K562 (cell line): ENCODE measurements around the gene ENHO. TPM values are rescaled to one million over a fixed set of nuclear protein-coding genes. Genes with fewer than 3 reads are reported as not detected.

Experiments used
- BRD9 ChIP-seq: fragments of 450-650 bp; IDR thresholded peaks from 2 replicates; pipeline ENCODE4 v1.6.1; 2018; ENCODE audit warnings: low read depth; ENCODE audit not compliant: partially characterized antibody
- FIP1L1 ChIP-seq: fragments of 200-400 bp; formaldehyde crosslinking; IDR thresholded peaks from 2 replicates; pipeline ENCODE4 v1.6.1; 2018; ENCODE audit warnings: mild to moderate bottlenecking, low read depth, low read length; ENCODE audit not compliant: poor library complexity, severe bottlenecking
- PHF8 ChIP-seq: fragments of 200-600 bp; sonication (generic); IDR thresholded peaks from 2 replicates; pipeline ENCODE4 v1.6.1; 2012; ENCODE audit warnings: mixed run types, mild to moderate bottlenecking, inconsistent platforms, low read length, moderate library complexity, borderline replicate concordance
- TEAD2 ChIP-seq: fragments of 450-650 bp; IDR thresholded peaks from 2 replicates; pipeline ENCODE4 v1.6.1; 2016; ENCODE audit warnings: missing genetic modification characterization, control low read depth, missing compliant biosample characterization
- ZFX ChIP-seq: sonication (generic); formaldehyde crosslinking; IDR thresholded peaks from 2 replicates; pipeline ENCODE4 v1.8.0; 2022; ENCODE audit warnings: mild to moderate bottlenecking, missing genetic modification reagents, moderate library complexity
- ZNF146 ChIP-seq: IDR thresholded peaks from one replicate; pipeline ENCODE4 v1.6.1; 2018; ENCODE audit warnings: missing compliant biosample characterization; ENCODE audit not compliant: unreplicated experiment
- ZNF830 ChIP-seq: fragments of 250-450 bp; sonication (Bioruptor Pico); IDR thresholded peaks from 2 replicates; pipeline ENCODE4 v1.5.0; 2021; ENCODE audit warnings: mild to moderate bottlenecking
- polyA plus RNA-seq, 8 experiments: library from polyadenylated mRNA; depleted of rRNA in 4 of 8; stranded (reverse) in 5 of 8; unstranded in 3 of 8; fragments of >200 nt; fragmentation: Nextera tagmentation in 2 of 8; fragmentation: Illumina TruSeq in 1 of 8; extraction: Ambion mirVana in 2 of 8; extraction: Trizol in 1 of 8; gene quantifications; 2 replicates each; pipeline versions ENCODE4 v1.2.1 to v1.2.3, GENCODE V29; 2011 to 2014; ENCODE audit warnings: inconsistent platforms in 1 of 8, missing spikeins in 1 of 8
- total RNA-seq, 7 experiments: library from RNA; depleted of rRNA in 6 of 7; stranded (reverse); fragments of >200 nt in 6 of 7; fragmentation: Illumina TruSeq in 2 of 7; extraction: Trizol in 2 of 7; gene quantifications; 2 replicates each; pipeline versions ENCODE4 v1.2.1 to v1.2.3, GENCODE V29; 2011 to 2021; ENCODE audit warnings: low replicate concordance in 1 of 7
- TF ChIP-seq, protein P1 (sequence below), 2 experiments: IDR thresholded peaks in 1 of 2; conservative IDR thresholded peaks in 1 of 2; 2 replicates each; pipeline ENCODE4 v1.6.1; 2016; ENCODE audit warnings: low read depth in 2 of 2, mild to moderate bottlenecking in 1 of 2, missing compliant biosample characterization in 1 of 2, missing genetic modification characterization in 1 of 2, moderate library complexity in 1 of 2

The ENHO gene
- total and polyA plus RNA-seq, 9 of the 15 experiments (the other 6 are each of a cell fraction or from before 2014, with no cell fraction given) = 0.24 TPM; not detected in 8

DNA sequence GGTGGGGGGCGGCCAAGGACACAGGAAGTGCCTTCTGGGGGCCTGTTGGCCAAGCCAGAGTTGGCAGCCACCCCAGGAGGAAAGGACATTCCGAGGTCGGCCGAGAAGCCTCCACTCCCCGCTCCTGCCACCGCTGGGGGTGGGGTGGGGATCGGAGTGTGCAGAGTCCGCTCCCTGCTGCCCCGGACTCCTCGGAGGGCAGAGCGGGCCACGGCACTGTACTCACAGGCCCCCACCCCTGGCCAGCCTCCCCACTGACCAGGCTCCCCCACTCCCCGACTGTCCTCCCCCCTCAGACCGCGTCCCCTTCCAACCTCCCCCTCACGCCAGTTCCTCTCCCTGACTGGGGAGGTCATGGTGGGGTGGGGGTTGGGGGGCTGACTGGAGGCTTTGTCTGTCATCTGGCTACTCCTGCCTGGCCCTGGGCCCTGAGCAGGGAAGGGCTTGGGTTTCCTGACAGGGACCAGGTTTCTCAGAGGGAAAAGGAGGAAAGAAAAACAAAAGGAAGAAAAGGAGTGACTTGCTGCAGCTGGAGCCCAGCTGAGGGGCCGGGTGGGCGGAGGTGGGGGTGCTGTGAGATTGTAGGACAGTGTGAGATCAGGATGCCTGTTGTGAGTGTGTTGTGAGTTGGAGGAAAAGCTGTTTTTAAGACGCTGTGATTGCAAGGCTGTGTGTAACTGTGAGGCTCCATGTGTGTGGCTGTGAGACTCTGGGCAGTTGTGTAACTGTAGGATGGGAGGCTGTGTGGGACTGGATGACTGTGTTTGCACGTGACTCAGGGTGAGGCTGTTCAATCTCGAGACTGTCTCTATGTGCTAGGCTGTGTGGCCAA lies 37.0 kb upstream of the ENHO start (continued):
- TF ChIP-seq, protein P1, sequence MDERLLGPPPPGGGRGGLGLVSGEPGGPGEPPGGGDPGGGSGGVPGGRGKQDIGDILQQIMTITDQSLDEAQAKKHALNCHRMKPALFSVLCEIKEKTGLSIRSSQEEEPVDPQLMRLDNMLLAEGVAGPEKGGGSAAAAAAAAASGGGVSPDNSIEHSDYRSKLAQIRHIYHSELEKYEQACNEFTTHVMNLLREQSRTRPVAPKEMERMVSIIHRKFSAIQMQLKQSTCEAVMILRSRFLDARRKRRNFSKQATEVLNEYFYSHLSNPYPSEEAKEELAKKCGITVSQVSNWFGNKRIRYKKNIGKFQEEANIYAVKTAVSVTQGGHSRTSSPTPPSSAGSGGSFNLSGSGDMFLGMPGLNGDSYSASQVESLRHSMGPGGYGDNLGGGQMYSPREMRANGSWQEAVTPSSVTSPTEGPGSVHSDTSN (CRISPR knock-in tag; IDR thresholded peaks at IDR 0.05; ENCODE audit: low read depth) = no peak
- TF ChIP-seq, protein P1 (tag; conservative IDR thresholded peaks at IDR 0.05; ENCODE audit: low read depth) = no peak
- TF ChIP-seq ZNF830 (CRISPR knock-in tag) (no peak), ZNF146 (no peak), FIP1L1 (no peak), ZFX (CRISPR knock-in tag) (no peak), TEAD2 (tag) (no peak), BRD9 (no peak), PHF8 (no peak)
